Mucosa of descending colon (tissue), 3 donors: ENCODE measurements around the gene STC2. TPM values are rescaled to one million over a fixed set of nuclear protein-coding genes. Genes with fewer than 3 reads are reported as not detected.

Experiments used
- ATAC-seq: fragments of 200-7000 bp; cut with Tn5 transposase; one replicate; pipeline ENCODE4 v1.9.1; 2020; ENCODE audit warnings: mild to moderate bottlenecking, moderate library complexity
- DNase-seq, 3 donors: peaks; one replicate each; pipeline ENCODE4 v3.0.0-alpha.2; 2020
- H3K36me3 ChIP-seq: fragments of 200-600 bp; one replicate; pipeline ENCODE4 v1.8.0; 2021; ENCODE audit warnings: low read depth, mild to moderate bottlenecking
- H3K4me1 ChIP-seq: fragments of 200-600 bp; one replicate; pipeline ENCODE4 v1.8.0; 2021; ENCODE audit warnings: low read depth, mild to moderate bottlenecking
- H3K4me3 ChIP-seq: fragments of 200-600 bp; one replicate; pipeline ENCODE4 v1.8.0; 2021; ENCODE audit warnings: mild to moderate bottlenecking
- H3K9me3 ChIP-seq: fragments of 200-600 bp; one replicate; pipeline ENCODE4 v1.8.0; 2021; ENCODE audit warnings: mild to moderate bottlenecking
- CTCF ChIP-seq: fragments of 200-600 bp; IDR thresholded peaks from one replicate; pipeline ENCODE4 v1.8.0; 2022; ENCODE audit warnings: antibody characterized with exemption, mild to moderate bottlenecking
- intact Hi-C, 2 donors: fragments of 100-400 bp; cut with DNase I in 1 of 2; cut with micrococcal nuclease in 1 of 2; formaldehyde crosslinking; loops; one replicate each; pipeline versions ENCODE4 v1.11.0 to v1.11.1; 2022; cut with DNase I, micrococcal nuclease
- total RNA-seq, 3 donors: library from RNA; stranded (reverse); fragmentation: NEBNext Ultra II Directional in 2 of 3; extraction: Animal tissue kit (Norgen Biotek cat#: 25700) in 2 of 3; gene quantifications; one replicate each; pipeline versions ENCODE4 v1.2.1 to v1.2.4, GENCODE V29; 2021 to 2023
- donor health status: DM: no; HTN: no; CAD: no; lungs with moderate emphysema.
- donor health status: DM: no; HTN: no; CAD: no.
- donor health status: DM: no; HTN: yes; CAD: no.

Gene STC2
- total RNA-seq, 3 donors from 2014 or later: 0.26 to 3.4 (median 1.4) TPM

- intact Hi-C loops: no loop called here
- Histone ChIP-seq H3K9me3 (no peaks in the 10 kb centered on the region), H3K36me3 (no peaks in the 10 kb centered on the region), H3K4me1 (peaks cover 15% of the 10 kb centered on the region), H3K4me3 (no peak overlapping the region)
- TF ChIP-seq CTCF: no peak
- ATAC-seq (no peak), DNase-seq (no peak)
Measured at GRCh38 chr5:173323106-173323798, 5.0 kb downstream of the STC2 start.

GRCh38 chr5:173321886-173322285 is 6.3 kb downstream of the STC2 start:
- Histone ChIP-seq H3K4me1 (peaks cover 4% of the 10 kb centered on the region), H3K36me3 (no peaks in the 10 kb centered on the region), H3K4me3 (no peak overlapping the region), H3K9me3 (no peaks in the 10 kb centered on the region)
- intact Hi-C loops: no loop called here
- TF ChIP-seq CTCF: no peak
- no peak for DNase-seq
- ATAC-seq: no peak

- DNase-seq (peak in 1 of 3 donors; percentile 44), ATAC-seq (peak; percentile 4)
- H3K4me3 ChIP-seq: no peak overlapping the region
- no peaks in the 10 kb centered on the region for H3K36me3 ChIP-seq
- intact Hi-C loops: no loop called here
- H3K9me3 ChIP-seq: no peaks in the 10 kb centered on the region
- no peak for TF ChIP-seq CTCF
- H3K4me1 ChIP-seq: peaks cover 4% of the 10 kb centered on the region
Measured at GRCh38 chr5:173320259-173320658, 8.0 kb downstream of the STC2 start.

GRCh38 chr5:173319646-173320045 is 8.6 kb downstream of the STC2 start:
- no peaks in the 10 kb centered on the region for H3K9me3 ChIP-seq
- ATAC-seq: no peak
- H3K4me3 ChIP-seq: no peak overlapping the region
- peaks cover 4% of the 10 kb centered on the region for H3K4me1 ChIP-seq
- no peaks in the 10 kb centered on the region for H3K36me3 ChIP-seq
- no peak for DNase-seq
- no peak for TF ChIP-seq CTCF
- intact Hi-C loops: no loop called here

- ATAC-seq (no peak), DNase-seq (no peak)
- Histone ChIP-seq H3K4me1 (peaks cover under 1% of the 10 kb centered on the region), H3K9me3 (no peaks in the 10 kb centered on the region), H3K4me3 (no peak overlapping the region), H3K36me3 (no peaks in the 10 kb centered on the region)
- intact Hi-C loops: no loop called here
- TF ChIP-seq CTCF: no peak
Measured at GRCh38 chr5:173318881-173319620, 9.2 kb downstream of the STC2 start.
